GM10266 (cell line): Measurements from ENCODE around the gene CD44.

Source experiments
- DNase-seq: peaks from one replicate; pipeline ENCODE4 v3.0.0; 2012; ENCODE audit errors: extremely low spot score
- CTCF ChIP-seq: IDR thresholded peaks from 2 replicates; pipeline ENCODE4 v1.5.1; 2012; ENCODE audit warnings: mild to moderate bottlenecking, low read depth; ENCODE audit not compliant: control insufficient read depth, insufficient read depth; ENCODE audit errors: missing control alignments

The CD44 gene

GRCh38 chr11:35260342-35260985 is 121.5 kb downstream of the CD44 start:
- DNase-seq: no peak
- no peak for TF ChIP-seq CTCF

- no peak for TF ChIP-seq CTCF
- DNase-seq: no peak
Measured at GRCh38 chr11:35261197-35261596, 122.2 kb downstream of the CD44 start.

GRCh38 chr11:35262056-35262455 is 123.1 kb downstream of the CD44 start:
- no peak for DNase-seq
- no peak for TF ChIP-seq CTCF

- DNase-seq: no peak
- TF ChIP-seq CTCF: no peak
Measured at GRCh38 chr11:35262735-35263134, 123.8 kb downstream of the CD44 start.

GRCh38 chr11:35265755-35266454 is 126.9 kb downstream of the CD44 start:
- no peak for DNase-seq
- no peak for TF ChIP-seq CTCF

- no peak for DNase-seq
- TF ChIP-seq CTCF: no peak
Measured at GRCh38 chr11:35267504-35267903, 128.5 kb downstream of the CD44 start.

GRCh38 chr11:35270342-35270741 is 131.4 kb downstream of the CD44 start:
- no peak for TF ChIP-seq CTCF

More at GRCh38 chr11:35270342-35270741, 131.4 kb downstream of the CD44 start:
- DNase-seq: no peak
